ENCODE results near the gene SLC9A7. TPM values are rescaled to one million over a fixed set of nuclear protein-coding genes. Genes with fewer than 3 reads are reported as not detected.
A peak's percentile ranks its signal among the peaks of the same experiment; 100 is the strongest.

Gene SLC9A7
- total and polyA plus RNA-seq, 3 experiments from 2014 or later: 0.63 to 26.7 (median 25.7) TPM

DNA sequence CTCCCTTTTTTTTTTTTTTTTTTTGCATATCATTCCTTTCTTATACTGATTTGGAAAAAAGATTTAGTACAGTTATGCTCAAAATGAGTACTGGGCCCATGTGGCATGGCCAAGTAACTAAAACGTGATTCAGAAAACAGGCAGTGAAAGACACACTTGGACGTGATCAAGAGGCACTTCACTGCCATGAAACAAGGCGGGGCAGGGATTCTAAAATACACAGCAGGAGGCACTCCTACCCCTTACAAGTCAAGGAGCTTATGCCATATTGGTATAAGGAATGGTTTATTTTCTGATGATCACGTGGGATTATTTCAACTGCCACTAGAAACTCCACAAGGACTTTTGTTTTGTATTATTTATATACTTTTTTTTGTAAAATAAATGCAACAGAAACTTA is 113.3 kb downstream of the SLC9A7 start:
- H3K4me1 Mint-ChIP-seq: peaks cover 7 to 9% (median 8%) of the 10 kb centered on the region in 3 donors
- no peaks in the 10 kb centered on the region for H3K9me3 Mint-ChIP-seq
- Histone ChIP-seq H3K27ac (ENCODE audit: low read depth, low read length) (no peak overlapping the region), H3K4me3 (ENCODE audit: low read length) (no peak overlapping the region), H3K4me1 (ENCODE audit: insufficient read depth, low read length) (no peaks in the 10 kb centered on the region), H3K9me3 (ENCODE audit: low read length) (no peaks in the 10 kb centered on the region), H3K27me3 (ENCODE audit: insufficient read depth, low read length, poor library complexity, severe bottlenecking) (no peaks in the 10 kb centered on the region), H3K36me3 (ENCODE audit: insufficient read depth, low read length) (no peaks in the 10 kb centered on the region)
- ChIA-PET CTCF (no interaction called here), POLR2A (no interaction called here)
- no peak for DNase-seq
- H3K36me3 Mint-ChIP-seq: no peaks in the 10 kb centered on the region
- no peak overlapping the region for H3K27ac Mint-ChIP-seq
- H3K27me3 Mint-ChIP-seq: peaks cover 0 to 6% of the 10 kb centered on the region in 2 donors
- H3K4me3 Mint-ChIP-seq: no peak overlapping the region

DNA sequence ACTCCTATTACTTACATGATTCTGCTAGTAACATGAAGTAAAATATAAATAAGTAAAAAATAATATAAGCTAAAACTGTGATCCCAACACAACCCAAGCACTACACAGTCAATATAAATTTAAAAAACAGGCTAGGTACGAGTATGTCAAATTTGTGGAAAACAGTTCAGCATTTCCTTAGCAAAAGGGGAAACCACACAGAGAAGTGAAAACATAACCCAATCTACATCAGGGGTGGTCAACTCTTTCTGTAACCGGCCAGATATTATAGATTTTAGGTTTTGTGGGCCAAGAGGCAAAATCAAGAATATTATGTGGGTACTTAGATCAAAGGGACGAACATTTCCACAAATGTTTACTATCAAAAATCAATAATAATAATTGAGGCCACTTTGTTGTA is 115.3 kb downstream of the SLC9A7 start:
- CTCF ChIA-PET: no interaction called here
- Histone ChIP-seq H3K27me3 (ENCODE audit: insufficient read depth, low read length, poor library complexity, severe bottlenecking) (no peaks in the 10 kb centered on the region), H3K36me3 (ENCODE audit: insufficient read depth, low read length) (no peaks in the 10 kb centered on the region), H3K27ac (ENCODE audit: low read depth, low read length) (no peak overlapping the region), H3K4me3 (ENCODE audit: low read length) (no peak overlapping the region), H3K4me1 (ENCODE audit: insufficient read depth, low read length) (no peaks in the 10 kb centered on the region), H3K9me3 (ENCODE audit: low read length) (no peaks in the 10 kb centered on the region)
- H3K4me1 Mint-ChIP-seq: peaks cover 7 to 9% (median 8%) of the 10 kb centered on the region in 3 donors
- peaks cover 0 to 6% of the 10 kb centered on the region in 2 donors for H3K27me3 Mint-ChIP-seq
- H3K36me3 Mint-ChIP-seq: no peaks in the 10 kb centered on the region
- DNase-seq: no peak
- H3K9me3 Mint-ChIP-seq: no peaks in the 10 kb centered on the region
- H3K27ac Mint-ChIP-seq: no peak overlapping the region
- no peak overlapping the region for H3K4me3 Mint-ChIP-seq
- POLR2A ChIA-PET: no interaction called here

DNA sequence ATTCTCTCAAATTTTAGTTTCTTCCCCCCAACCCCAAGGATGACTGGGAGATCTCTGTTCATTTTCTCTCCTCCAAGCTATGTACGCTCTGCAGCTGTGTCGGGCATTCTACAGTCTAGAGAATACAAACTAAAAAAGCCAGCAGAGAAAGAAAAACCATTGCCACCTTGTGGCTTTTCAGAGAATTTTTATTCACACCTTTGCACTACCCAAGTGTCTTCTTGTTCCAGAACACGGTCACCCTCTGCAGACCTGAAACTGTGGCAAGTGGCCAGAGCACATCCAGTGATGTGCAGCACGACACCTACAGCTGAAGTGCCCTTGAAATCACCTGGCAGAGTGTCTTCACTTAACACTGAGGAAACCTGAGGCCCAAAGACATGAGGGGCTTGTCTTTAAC is 116.8 kb downstream of the SLC9A7 start:
- Mint-ChIP-seq H3K27ac (peak overlapping the region in 2 of 8 donors; percentile 24 to 30), H3K4me1 (peaks cover 7 to 9% (median 8%) of the 10 kb centered on the region in 3 donors), H3K4me3 (no peak overlapping the region), H3K9me3 (no peaks in the 10 kb centered on the region), H3K36me3 (no peaks in the 10 kb centered on the region), H3K27me3 (peaks cover 0 to 5% of the 10 kb centered on the region in 2 donors)
- Histone ChIP-seq H3K9me3 (ENCODE audit: low read length) (no peaks in the 10 kb centered on the region), H3K27me3 (ENCODE audit: insufficient read depth, low read length, poor library complexity, severe bottlenecking) (no peaks in the 10 kb centered on the region), H3K4me3 (ENCODE audit: low read length) (no peak overlapping the region), H3K27ac (ENCODE audit: low read depth, low read length) (no peak overlapping the region), H3K4me1 (ENCODE audit: insufficient read depth, low read length) (no peaks in the 10 kb centered on the region), H3K36me3 (ENCODE audit: insufficient read depth, low read length) (no peaks in the 10 kb centered on the region)
- peak in 1 of 5 donors; percentile 16 for DNase-seq
- CTCF ChIA-PET: interaction anchor here (0.8 to 1.8 kb wide), 7 partner anchors 58 to 87 kb away, joined by 3 to 5 read pairs (median 4); no protein-coding TSS in a partner anchor
- POLR2A ChIA-PET: interaction anchor here (1.2 kb wide), 1 partner anchor 70 kb away, joined by 4 read pairs; no protein-coding TSS in a partner anchor

DNA sequence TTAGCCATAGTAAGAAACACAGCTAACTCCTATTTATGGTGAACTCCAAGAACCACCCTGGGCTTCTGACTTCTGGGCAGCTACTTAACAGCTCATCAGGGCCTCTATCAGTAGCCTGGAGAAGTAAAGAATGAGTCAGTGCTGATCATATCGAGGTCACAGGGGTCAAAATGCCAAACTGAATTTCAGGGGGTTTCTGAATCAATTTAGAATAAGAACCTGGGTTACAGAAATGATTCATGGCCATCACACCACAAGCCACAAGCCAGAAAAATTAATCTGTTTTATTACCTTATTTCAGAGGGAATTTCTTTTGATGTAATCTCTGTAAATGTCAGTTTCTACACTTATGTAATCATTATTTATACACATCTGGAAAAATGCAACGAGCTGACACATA is 121.0 kb downstream of the SLC9A7 start:
- Histone ChIP-seq H3K4me3 (ENCODE audit: low read length) (no peak overlapping the region), H3K9me3 (ENCODE audit: low read length) (no peaks in the 10 kb centered on the region), H3K27me3 (ENCODE audit: insufficient read depth, low read length, poor library complexity, severe bottlenecking) (no peaks in the 10 kb centered on the region), H3K27ac (ENCODE audit: low read depth, low read length) (no peak overlapping the region), H3K4me1 (ENCODE audit: insufficient read depth, low read length) (no peaks in the 10 kb centered on the region), H3K36me3 (ENCODE audit: insufficient read depth, low read length) (no peaks in the 10 kb centered on the region)
- Mint-ChIP-seq H3K9me3 (no peaks in the 10 kb centered on the region), H3K4me3 (no peak overlapping the region), H3K4me1 (peaks cover 20 to 31% (median 27%) of the 10 kb centered on the region in 3 donors), H3K27me3 (no peaks in the 10 kb centered on the region), H3K36me3 (no peaks in the 10 kb centered on the region), H3K27ac (no peak overlapping the region)
- ChIA-PET CTCF (interaction anchor here (1.6 kb wide), 1 partner anchor 12 kb away, joined by 4 read pairs; no protein-coding TSS in a partner anchor), POLR2A (no interaction called here)
- no peak for DNase-seq

DNA sequence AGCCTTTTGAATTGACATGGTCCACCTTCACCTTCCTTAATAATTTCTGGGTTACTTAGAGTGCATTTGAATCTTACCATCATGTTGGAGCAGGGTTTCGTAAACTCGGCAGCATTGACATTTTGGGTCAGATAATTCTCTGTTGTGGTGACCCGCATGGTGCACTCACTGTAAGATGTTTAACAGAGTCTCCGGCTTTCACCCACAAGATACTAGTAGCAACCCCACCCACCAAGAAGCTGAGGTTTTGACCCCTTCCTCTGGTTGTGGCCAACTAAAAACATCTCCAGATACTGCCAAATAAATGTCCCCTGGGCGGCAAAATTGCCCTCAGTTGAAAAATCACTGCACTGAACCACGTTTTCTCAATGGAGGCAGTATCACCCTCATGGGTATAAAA is 122.7 kb downstream of the SLC9A7 start:
- Histone ChIP-seq H3K9me3 (ENCODE audit: low read length) (no peaks in the 10 kb centered on the region), H3K27me3 (ENCODE audit: insufficient read depth, low read length, poor library complexity, severe bottlenecking) (no peaks in the 10 kb centered on the region), H3K4me3 (ENCODE audit: low read length) (no peak overlapping the region), H3K36me3 (ENCODE audit: insufficient read depth, low read length) (no peaks in the 10 kb centered on the region), H3K27ac (ENCODE audit: low read depth, low read length) (no peak overlapping the region), H3K4me1 (ENCODE audit: insufficient read depth, low read length) (no peaks in the 10 kb centered on the region)
- H3K4me3 Mint-ChIP-seq: peak overlapping the region in 2 of 7 donors; percentile 4 to 24
- peaks cover 0 to 3% of the 10 kb centered on the region in 2 donors for H3K27me3 Mint-ChIP-seq
- DNase-seq: no peak
- peaks cover 0 to 3% (median 0%) of the 10 kb centered on the region in 3 donors for H3K36me3 Mint-ChIP-seq
- peaks cover 14 to 25% (median 20%) of the 10 kb centered on the region in 3 donors for H3K4me1 Mint-ChIP-seq
- H3K9me3 Mint-ChIP-seq: no peaks in the 10 kb centered on the region
- H3K27ac Mint-ChIP-seq: peak overlapping the region in 1 of 8 donors; percentile 36
- POLR2A ChIA-PET: no interaction called here
- CTCF ChIA-PET: no interaction called here

DNA sequence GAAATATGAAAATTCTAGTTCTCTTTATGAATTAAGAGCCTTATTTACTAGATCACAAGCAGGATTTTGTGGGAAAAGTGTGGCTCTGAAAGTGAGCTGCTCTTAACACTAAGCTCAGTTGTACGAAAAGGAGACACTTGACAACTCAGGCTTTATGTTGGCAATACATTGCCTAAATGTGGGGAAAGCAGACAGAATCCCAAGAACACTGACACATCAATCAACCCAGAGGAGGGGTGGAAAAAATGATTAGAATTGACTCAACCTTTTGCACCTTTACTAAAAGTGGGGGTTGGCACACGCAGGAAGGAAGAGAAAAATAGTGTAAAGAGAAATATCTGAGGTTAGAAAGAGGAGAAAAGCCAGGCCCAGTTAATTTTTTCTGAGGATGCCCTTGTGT is 123.7 kb downstream of the SLC9A7 start:
- DNase-seq: no peak
- CTCF ChIA-PET: interaction anchor here (1.0 kb wide), 1 partner anchor 65 kb away, joined by 3 read pairs; no protein-coding TSS in a partner anchor
- H3K4me1 Mint-ChIP-seq: peaks cover 14 to 25% (median 20%) of the 10 kb centered on the region in 3 donors
- H3K9me3 Mint-ChIP-seq: no peaks in the 10 kb centered on the region
- no peak overlapping the region for H3K4me3 ChIP-seq (ENCODE audit: low read length)
- no peaks in the 10 kb centered on the region for H3K9me3 ChIP-seq (ENCODE audit: low read length)
- peak overlapping the region in 2 of 8 donors; percentile 60 to 61 for H3K27ac Mint-ChIP-seq
- H3K27me3 Mint-ChIP-seq: peaks cover 0 to 7% of the 10 kb centered on the region in 2 donors
- no peak overlapping the region for H3K4me3 Mint-ChIP-seq
- peaks cover 0 to 3% (median 0%) of the 10 kb centered on the region in 3 donors for H3K36me3 Mint-ChIP-seq
- H3K4me1 ChIP-seq (ENCODE audit: insufficient read depth, low read length): no peaks in the 10 kb centered on the region
- H3K27ac ChIP-seq (ENCODE audit: low read depth, low read length): no peak overlapping the region
- POLR2A ChIA-PET: no interaction called here
- no peaks in the 10 kb centered on the region for H3K27me3 ChIP-seq (ENCODE audit: insufficient read depth, low read length, poor library complexity, severe bottlenecking)
- H3K36me3 ChIP-seq (ENCODE audit: insufficient read depth, low read length): no peaks in the 10 kb centered on the region

DNA sequence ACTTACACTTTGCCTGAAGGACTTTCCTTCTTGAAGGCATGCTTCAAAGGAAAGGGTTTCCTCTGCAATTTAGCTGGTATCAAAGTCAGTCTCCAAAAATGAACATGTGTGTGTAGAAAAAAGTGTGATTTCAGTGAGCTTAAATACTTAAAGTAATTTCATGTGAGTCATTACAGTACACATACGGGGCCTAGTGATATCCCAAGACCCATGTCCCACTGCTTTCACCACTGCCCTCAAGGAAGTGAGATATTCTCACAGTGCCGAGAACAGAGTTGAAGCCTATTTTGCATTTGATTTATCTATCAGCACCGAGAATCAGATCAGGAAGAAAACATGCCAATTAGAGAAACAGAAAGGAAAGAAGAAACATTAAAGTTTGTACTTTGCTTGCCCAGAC is 124.3 kb downstream of the SLC9A7 start:
- Histone ChIP-seq H3K4me1 (ENCODE audit: insufficient read depth, low read length) (no peaks in the 10 kb centered on the region), H3K27ac (ENCODE audit: low read depth, low read length) (no peak overlapping the region), H3K36me3 (ENCODE audit: insufficient read depth, low read length) (no peaks in the 10 kb centered on the region), H3K4me3 (ENCODE audit: low read length) (no peak overlapping the region), H3K9me3 (ENCODE audit: low read length) (no peaks in the 10 kb centered on the region), H3K27me3 (ENCODE audit: insufficient read depth, low read length, poor library complexity, severe bottlenecking) (no peaks in the 10 kb centered on the region)
- no peaks in the 10 kb centered on the region for H3K9me3 Mint-ChIP-seq
- no peak overlapping the region for H3K27ac Mint-ChIP-seq
- no peak for DNase-seq
- H3K27me3 Mint-ChIP-seq: peaks cover 0 to 7% of the 10 kb centered on the region in 2 donors
- ChIA-PET CTCF (no interaction called here), POLR2A (interaction anchor here (0.5 kb wide), 1 partner anchor 170 kb away, joined by 3 read pairs; no protein-coding TSS in a partner anchor)
- no peak overlapping the region for H3K4me3 Mint-ChIP-seq
- peaks cover 14 to 25% (median 20%) of the 10 kb centered on the region in 3 donors for H3K4me1 Mint-ChIP-seq
- peaks cover 0 to 3% (median 0%) of the 10 kb centered on the region in 3 donors for H3K36me3 Mint-ChIP-seq

DNA sequence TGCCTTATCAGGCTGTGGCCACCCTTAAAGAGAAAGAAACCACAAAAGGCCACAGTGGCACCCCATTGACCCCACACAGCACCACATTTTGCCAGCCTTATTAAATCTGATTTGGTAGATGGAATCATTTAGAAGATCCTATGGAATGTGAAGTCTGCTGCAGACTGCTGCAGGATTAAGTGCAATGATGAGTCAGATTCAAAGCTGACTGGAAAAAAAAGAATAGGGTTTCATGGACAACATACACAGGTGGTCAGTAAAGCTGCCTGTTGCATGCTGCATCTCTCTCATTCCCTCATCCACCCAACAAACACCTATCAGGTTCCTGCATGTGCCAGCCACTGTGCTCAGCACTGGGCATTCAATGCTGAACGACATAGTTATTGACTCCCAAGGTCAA is 128.8 kb downstream of the SLC9A7 start:
- no peak for DNase-seq
- Histone ChIP-seq H3K4me3 (ENCODE audit: low read length) (no peak overlapping the region), H3K4me1 (ENCODE audit: insufficient read depth, low read length) (peaks cover 4% of the 10 kb centered on the region), H3K9me3 (ENCODE audit: low read length) (no peaks in the 10 kb centered on the region), H3K36me3 (ENCODE audit: insufficient read depth, low read length) (no peaks in the 10 kb centered on the region), H3K27ac (ENCODE audit: low read depth, low read length) (no peak overlapping the region), H3K27me3 (ENCODE audit: insufficient read depth, low read length, poor library complexity, severe bottlenecking) (no peaks in the 10 kb centered on the region)
- ChIA-PET CTCF (no interaction called here), POLR2A (no interaction called here)
- Mint-ChIP-seq H3K4me3 (no peak overlapping the region), H3K27me3 (peaks cover 0 to 10% of the 10 kb centered on the region in 2 donors), H3K36me3 (peaks cover 0 to 3% (median 0%) of the 10 kb centered on the region in 3 donors), H3K4me1 (peaks cover 19 to 30% (median 30%) of the 10 kb centered on the region in 3 donors), H3K9me3 (no peaks in the 10 kb centered on the region), H3K27ac (no peak overlapping the region)

Measured in CD8-positive, alpha-beta memory T cell (primary cell).